ENCODE results near the gene DNAH10. TPM values are rescaled to one million over a fixed set of nuclear protein-coding genes. Genes with fewer than 3 reads are reported as not detected.

The DNAH10 gene
- total RNA-seq, 1 donor: 0.21 TPM

DNA sequence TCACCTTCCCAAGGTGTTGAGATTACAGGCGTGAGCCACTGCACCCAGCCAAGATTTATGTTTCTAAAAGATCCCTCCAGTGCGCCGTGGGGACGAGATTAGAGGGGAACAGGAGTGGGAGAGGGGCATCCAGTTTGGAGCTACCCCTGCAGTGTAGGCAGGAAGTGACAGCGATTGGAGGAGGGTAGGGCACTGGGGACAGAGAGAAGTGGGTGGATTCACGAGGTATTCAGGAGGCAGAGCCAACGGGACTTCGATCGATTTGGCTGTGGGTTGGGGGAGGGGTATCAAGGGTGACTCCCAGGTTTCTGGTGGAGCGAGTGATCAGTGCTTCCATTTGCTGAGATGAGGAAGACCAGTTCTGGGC is 128.4 kb downstream of the DNAH10 start:
- no peaks in the 10 kb centered on the region for H3K4me1 ChIP-seq (ENCODE audit: insufficient read depth, low read length)

DNA sequence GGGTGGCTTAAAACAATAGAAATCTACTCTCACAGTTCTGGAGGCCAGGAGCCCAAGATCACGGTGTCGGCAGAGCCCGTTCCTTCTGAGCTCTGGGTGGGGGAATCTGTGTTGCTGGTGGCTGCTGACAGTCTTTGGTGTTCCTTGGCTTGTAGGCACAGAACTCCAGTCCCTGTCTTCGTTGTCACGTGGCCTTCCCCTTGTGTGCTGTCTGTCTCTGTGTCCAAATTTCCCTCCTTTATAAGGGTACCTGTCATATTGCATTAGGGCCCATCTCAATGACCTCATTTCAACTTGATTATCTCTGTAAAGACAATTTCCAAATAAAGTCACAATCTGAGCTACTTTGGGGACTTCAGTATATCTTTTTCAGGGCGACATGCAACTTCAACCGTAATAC is 128.9 kb downstream of the DNAH10 start:
- H3K4me3 ChIP-seq (ENCODE audit: low read length): no peak overlapping the region
- no peaks in the 10 kb centered on the region for H3K9me3 ChIP-seq (ENCODE audit: low read depth, low read length)
- no peaks in the 10 kb centered on the region for H3K4me1 ChIP-seq (ENCODE audit: insufficient read depth, low read length)
- H3K27me3 ChIP-seq (ENCODE audit: insufficient read depth, low read length): no peaks in the 10 kb centered on the region

More for the DNA sequence above, 128.4 kb downstream of the DNAH10 start:
- H3K4me3 ChIP-seq (ENCODE audit: low read length): no peak overlapping the region
- H3K27me3 ChIP-seq (ENCODE audit: insufficient read depth, low read length): no peaks in the 10 kb centered on the region
- H3K9me3 ChIP-seq (ENCODE audit: low read depth, low read length): no peaks in the 10 kb centered on the region

DNA sequence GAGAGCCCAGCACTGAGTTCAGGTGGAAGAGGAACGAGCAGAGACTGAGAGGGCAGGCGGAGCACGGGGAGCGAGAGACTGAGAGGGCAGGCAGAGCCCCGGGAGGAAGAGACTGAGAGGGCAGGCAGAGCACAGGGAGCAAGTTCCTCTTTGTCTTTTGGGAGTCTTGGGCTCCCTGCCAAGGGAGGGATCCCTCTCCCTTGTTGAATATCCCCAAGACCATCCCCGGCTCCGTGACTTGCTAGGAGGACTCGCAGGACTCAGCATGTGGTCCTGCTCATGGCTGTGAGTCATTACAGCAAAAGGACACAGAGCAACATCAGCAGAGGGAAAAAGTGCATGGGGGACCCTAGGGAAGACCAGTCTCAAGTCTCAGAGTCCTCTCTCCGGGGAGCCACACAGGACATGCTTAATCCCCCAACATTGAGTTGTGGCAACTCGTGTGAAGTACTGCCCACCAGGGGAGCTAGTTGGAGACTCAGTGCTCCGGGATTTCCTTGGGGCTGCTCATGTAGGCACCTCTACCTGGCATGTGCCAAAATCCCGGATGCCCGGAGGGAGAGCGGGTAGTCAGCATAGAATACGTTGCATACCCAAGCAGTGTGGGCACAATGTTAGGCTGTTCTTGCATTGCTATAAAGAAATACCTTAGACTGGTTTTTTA is 129.5 kb downstream of the DNAH10 start:
- H3K4me1 ChIP-seq (ENCODE audit: insufficient read depth, low read length): no peaks in the 10 kb centered on the region
- H3K27me3 ChIP-seq (ENCODE audit: insufficient read depth, low read length): no peaks in the 10 kb centered on the region
- no peaks in the 10 kb centered on the region for H3K9me3 ChIP-seq (ENCODE audit: low read depth, low read length)
- H3K4me3 ChIP-seq (ENCODE audit: low read length): no peak overlapping the region

DNA sequence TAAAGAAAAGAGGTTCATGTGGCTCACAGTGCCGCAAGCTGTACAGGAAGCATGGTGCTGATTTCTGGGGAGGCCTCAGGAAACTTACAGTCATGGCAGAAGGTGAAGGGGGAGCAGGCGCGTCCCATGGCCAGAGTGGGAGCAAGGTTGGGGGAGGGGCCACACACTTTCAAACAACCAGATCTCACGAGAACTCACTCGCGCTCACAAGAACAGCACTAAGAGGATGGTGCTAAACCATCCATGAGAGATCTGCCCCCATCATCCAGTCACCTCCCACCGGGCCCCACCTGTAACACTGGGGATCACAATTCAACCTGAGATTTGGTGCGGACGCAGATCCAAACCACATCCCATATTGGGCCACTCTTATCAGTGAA is 130.1 kb downstream of the DNAH10 start:
- Histone ChIP-seq H3K4me3 (ENCODE audit: low read length) (no peak overlapping the region), H3K27me3 (ENCODE audit: insufficient read depth, low read length) (no peaks in the 10 kb centered on the region), H3K4me1 (ENCODE audit: insufficient read depth, low read length) (no peaks in the 10 kb centered on the region), H3K9me3 (ENCODE audit: low read depth, low read length) (no peaks in the 10 kb centered on the region)

DNA sequence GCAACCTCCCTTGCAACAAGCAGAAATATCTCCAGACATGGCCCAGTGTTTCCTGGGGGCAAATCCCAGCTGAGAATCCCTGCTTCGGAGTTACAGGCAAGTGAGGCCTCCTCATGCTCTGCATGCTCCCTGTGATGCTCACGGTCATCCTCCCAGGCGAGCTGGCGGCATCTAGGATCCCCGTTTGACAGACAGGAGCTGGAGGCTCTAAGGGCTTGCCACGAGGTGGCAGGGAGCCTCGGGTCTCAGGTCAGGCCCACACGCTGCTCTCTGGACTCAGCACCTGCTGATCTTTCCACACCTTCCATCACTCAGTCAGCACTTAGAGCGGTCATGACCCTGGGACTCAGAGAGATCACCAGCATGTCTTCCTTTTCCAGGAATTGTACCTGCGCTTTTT is 130.8 kb downstream of the DNAH10 start:
- no peaks in the 10 kb centered on the region for H3K27me3 ChIP-seq (ENCODE audit: insufficient read depth, low read length)
- no peaks in the 10 kb centered on the region for H3K9me3 ChIP-seq (ENCODE audit: low read depth, low read length)
- H3K4me3 ChIP-seq (ENCODE audit: low read length): no peak overlapping the region
- H3K4me1 ChIP-seq (ENCODE audit: insufficient read depth, low read length): no peaks in the 10 kb centered on the region

DNA sequence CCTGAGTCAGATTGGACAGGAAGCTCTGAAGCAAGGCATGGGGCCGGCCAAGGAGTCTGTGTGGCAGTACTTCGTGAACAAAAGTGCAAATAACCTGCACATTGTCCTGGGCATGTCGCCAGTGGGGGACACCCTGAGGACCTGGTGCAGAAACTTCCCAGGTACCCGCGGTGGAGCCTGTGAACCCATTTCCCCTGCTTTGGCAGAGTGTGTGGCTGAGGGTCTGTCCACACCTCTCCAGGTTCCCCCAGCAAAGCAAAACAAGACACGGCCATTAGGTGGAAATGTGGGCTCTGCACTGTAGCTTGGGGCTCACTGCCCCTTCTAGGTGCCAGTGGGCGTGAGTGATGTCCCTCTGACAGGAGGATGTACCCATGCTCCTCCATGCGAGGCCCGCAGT is 131.2 kb downstream of the DNAH10 start:
- no peak overlapping the region for H3K4me3 ChIP-seq (ENCODE audit: low read length)
- no peaks in the 10 kb centered on the region for H3K9me3 ChIP-seq (ENCODE audit: low read depth, low read length)
- H3K4me1 ChIP-seq (ENCODE audit: insufficient read depth, low read length): no peaks in the 10 kb centered on the region
- no peaks in the 10 kb centered on the region for H3K27me3 ChIP-seq (ENCODE audit: insufficient read depth, low read length)

DNA sequence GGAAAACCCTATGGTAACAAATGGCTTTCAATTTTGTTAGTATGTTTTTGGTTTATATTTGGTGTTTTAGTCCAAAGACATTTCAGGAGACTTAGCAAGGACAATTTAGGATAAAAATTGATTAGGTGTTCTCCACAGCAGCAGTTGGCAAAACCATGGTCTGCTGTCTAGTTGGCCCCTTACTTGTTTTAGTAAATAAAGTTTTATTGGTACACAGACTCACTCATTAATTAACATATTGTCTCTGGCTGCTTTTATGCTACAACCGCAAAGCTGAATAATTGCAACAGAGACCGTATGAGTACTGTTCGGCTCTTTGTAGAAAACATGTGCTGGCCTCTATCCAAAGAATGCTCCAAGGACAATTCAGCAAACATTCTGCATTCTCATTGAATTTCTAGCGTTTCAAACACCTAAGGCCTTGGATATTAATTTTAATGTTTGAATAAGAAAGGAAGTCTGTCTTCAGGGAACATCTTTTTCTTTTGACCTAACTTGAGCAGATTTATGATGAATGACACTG is 132.8 kb downstream of the DNAH10 start:
- H3K4me3 ChIP-seq (ENCODE audit: low read length): no peak overlapping the region
- H3K27me3 ChIP-seq (ENCODE audit: insufficient read depth, low read length): no peaks in the 10 kb centered on the region
- no peaks in the 10 kb centered on the region for H3K4me1 ChIP-seq (ENCODE audit: insufficient read depth, low read length)
- no peaks in the 10 kb centered on the region for H3K9me3 ChIP-seq (ENCODE audit: low read depth, low read length)

DNA sequence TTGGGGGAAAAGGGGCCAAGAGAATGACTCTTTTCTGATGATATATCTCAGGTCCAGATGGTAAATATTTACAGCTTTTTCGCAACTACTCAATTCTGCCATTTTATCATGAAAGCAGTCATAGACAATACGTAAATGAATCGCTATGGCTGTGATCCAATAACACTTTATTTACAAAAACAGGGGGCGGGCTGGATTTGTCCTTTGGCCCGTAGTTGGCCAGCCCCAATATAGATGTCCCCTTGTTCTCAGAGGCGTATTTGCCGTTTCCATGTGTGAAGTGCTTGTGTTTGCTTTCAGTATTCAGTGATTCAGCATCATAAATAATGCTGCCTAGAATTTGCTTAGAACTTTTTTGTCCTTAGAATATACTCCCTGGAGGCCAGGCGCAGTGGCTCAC is 133.3 kb downstream of the DNAH10 start:
- no peaks in the 10 kb centered on the region for H3K9me3 ChIP-seq (ENCODE audit: low read depth, low read length)
- H3K4me3 ChIP-seq (ENCODE audit: low read length): no peak overlapping the region
- no peaks in the 10 kb centered on the region for H3K27me3 ChIP-seq (ENCODE audit: insufficient read depth, low read length)
- H3K4me1 ChIP-seq (ENCODE audit: insufficient read depth, low read length): no peaks in the 10 kb centered on the region

DNA sequence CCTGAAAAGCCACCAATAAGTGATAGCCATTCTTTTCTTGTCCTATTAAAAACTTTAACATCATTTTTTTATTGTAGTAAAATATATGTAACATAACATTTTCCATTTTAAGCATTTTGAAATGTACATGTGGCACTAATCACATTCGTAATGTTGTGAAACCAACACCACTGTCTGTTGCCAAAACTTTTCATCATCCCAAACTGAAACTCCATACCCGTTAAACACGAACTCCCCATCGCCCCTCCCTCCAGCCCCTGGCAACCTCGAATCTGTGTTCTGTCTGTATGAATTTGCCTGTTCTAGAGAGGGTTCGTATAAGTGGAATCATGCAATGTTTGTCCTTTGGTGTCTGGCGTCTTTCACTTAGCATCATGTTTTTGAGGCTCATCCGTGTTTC is 134.7 kb downstream of the DNAH10 start:
- Histone ChIP-seq H3K4me1 (ENCODE audit: insufficient read depth, low read length) (no peaks in the 10 kb centered on the region), H3K27me3 (ENCODE audit: insufficient read depth, low read length) (no peaks in the 10 kb centered on the region), H3K4me3 (ENCODE audit: low read length) (no peak overlapping the region), H3K9me3 (ENCODE audit: low read depth, low read length) (no peaks in the 10 kb centered on the region)

DNA sequence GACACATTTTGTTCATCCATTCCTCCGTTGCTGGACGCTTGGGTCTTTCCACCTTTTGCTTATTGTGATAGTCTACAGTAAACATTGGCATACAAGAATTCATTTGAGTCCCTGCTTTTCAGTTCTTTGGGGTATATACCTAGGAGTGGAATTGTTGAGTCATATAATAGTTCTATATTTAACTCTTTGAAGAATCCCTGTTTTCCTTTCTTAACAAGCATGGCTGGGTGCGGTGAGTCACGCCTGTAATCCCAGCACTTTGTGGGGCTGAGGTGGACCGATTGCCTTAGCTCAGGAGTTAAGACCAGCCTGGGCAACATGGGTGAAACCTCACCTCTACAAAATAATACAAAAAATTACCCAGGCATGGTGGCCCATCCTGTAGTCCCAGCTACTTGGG is 135.1 kb downstream of the DNAH10 start:
- Histone ChIP-seq H3K27me3 (ENCODE audit: insufficient read depth, low read length) (no peaks in the 10 kb centered on the region), H3K4me1 (ENCODE audit: insufficient read depth, low read length) (no peaks in the 10 kb centered on the region), H3K4me3 (ENCODE audit: low read length) (no peak overlapping the region), H3K9me3 (ENCODE audit: low read depth, low read length) (no peaks in the 10 kb centered on the region)

DNA sequence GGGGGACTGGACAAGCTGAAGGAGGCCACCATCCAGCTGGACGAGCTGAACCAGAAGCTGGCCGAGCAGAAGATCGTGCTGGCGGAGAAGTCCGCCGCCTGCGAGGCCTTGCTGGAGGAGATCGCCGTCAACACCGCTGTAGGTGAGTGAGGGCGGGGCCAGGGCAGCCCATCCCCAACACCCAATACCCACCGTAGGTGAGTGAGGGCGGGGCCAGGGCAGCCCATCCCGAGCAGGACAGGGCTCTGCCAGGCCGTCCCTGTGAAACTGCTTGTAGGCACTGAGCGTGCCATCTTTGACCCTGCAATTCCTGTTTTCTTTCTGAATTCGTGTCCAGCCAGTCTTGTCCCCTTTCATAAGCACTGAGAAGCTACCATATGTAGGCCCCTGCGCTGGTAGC is 136.6 kb downstream of the DNAH10 start:
- Histone ChIP-seq H3K27me3 (ENCODE audit: insufficient read depth, low read length) (no peaks in the 10 kb centered on the region), H3K4me3 (ENCODE audit: low read length) (no peak overlapping the region), H3K4me1 (ENCODE audit: insufficient read depth, low read length) (no peaks in the 10 kb centered on the region), H3K9me3 (ENCODE audit: low read depth, low read length) (no peaks in the 10 kb centered on the region)

DNA sequence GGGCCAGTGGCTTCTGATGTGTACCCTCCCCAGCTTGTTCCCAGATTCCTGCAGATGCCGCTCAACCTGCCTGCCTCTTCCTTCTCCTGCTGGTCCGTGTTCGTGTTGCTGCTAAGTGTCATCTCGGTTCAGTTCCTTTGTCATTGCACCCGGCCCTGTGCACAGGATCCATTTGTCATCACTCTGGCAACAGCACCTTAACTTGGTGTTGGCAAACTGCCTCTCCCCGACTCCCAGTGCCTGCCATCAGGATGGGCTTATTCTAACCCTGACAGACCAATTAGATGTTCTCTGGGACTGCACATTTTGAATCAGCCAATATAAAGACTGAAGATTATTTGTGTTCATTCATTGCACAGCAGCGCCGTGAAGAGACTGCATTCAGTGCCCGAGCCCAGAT is 137.3 kb downstream of the DNAH10 start:
- Histone ChIP-seq H3K9me3 (ENCODE audit: low read depth, low read length) (no peaks in the 10 kb centered on the region), H3K27me3 (ENCODE audit: insufficient read depth, low read length) (no peaks in the 10 kb centered on the region), H3K4me3 (ENCODE audit: low read length) (no peak overlapping the region), H3K4me1 (ENCODE audit: insufficient read depth, low read length) (no peaks in the 10 kb centered on the region)

DNA sequence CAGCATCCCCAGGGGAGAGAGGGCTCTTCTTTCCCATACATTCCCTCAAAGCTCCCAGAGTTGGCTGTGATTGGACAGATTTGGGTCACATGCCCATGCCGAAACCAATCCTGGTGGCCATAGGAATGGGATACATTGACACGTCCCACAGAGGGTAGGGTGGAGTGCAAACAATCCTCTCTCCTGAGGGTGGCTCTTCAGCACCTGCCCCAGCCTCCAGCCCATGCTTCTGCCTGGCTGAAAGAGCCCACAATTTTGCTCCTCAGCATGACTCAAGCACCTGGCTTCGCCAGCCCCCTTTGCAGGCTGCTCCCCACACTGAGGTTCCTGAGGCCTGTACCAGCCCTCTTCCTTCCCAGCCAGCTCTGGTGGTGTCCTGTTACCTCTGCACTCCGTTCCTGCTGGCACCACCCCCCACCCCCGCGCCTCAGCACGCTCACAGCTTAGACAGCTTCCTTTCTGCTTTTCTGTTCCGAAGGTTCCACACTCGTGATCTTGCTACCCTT is 138.8 kb downstream of the DNAH10 start:
- no peaks in the 10 kb centered on the region for H3K4me1 ChIP-seq (ENCODE audit: insufficient read depth, low read length)
- H3K9me3 ChIP-seq (ENCODE audit: low read depth, low read length): no peaks in the 10 kb centered on the region
- H3K27me3 ChIP-seq (ENCODE audit: insufficient read depth, low read length): no peaks in the 10 kb centered on the region
- no peak overlapping the region for H3K4me3 ChIP-seq (ENCODE audit: low read length)

DNA sequence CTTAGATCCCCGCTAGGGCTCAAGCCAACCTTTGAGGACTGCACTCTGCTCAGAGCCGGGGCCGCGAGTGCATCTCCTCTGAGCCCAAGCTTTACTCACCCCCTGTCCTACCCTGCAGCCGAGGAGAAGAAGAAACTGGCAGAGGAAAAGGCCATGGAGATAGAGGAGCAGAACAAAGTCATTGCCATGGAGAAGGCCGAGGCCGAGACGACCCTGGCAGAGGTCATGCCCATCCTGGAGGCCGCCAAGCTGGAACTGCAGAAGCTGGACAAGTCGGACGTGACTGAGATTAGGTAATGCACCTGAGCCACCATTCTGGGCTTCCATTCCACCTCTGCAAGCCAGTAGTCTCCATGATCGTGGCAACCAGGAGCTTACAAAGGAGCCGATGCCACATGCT is 140.7 kb downstream of the DNAH10 start:
- Histone ChIP-seq H3K4me1 (ENCODE audit: insufficient read depth, low read length) (no peaks in the 10 kb centered on the region), H3K4me3 (ENCODE audit: low read length) (no peak overlapping the region), H3K9me3 (ENCODE audit: low read depth, low read length) (no peaks in the 10 kb centered on the region), H3K27me3 (ENCODE audit: insufficient read depth, low read length) (no peaks in the 10 kb centered on the region)

DNA sequence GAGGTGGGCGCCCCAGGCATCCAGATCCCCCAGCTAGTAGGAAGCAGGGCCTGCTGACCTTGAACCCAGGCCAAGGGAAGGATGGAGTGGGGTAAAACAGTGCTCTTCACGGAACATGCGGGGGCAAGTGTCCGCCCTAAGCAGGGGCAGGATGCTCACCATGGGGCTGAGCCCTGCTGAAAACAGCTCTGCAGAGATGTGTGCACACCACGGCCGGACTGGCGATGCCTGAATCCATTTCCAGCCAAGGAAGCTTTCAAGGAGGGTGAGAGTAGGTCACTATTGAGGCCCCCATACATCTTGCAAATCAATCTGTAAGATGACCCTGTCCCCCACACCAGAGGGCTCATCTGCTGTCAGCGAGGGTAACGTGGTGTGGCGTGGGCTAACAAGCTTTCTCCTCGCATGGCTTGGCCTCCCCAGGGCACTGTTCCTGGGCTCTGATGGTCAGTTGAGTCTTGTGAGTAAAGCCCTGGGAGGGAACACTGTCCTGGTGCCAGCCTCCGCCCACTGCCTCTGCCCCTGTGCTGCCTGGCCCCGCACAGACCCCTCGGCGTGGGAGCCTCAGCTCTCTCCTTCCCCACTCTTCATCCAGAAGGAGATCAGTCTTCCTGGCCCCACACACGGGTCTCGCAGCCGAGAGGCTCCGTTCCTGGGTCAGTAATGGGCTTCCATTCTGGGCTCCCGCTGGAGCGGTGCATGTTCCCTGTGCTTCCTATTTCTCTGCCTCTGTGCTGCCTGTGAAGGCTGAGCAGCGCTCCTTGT is 141.4 kb downstream of the DNAH10 start:
- Histone ChIP-seq H3K27me3 (ENCODE audit: insufficient read depth, low read length) (no peaks in the 10 kb centered on the region), H3K4me1 (ENCODE audit: insufficient read depth, low read length) (no peaks in the 10 kb centered on the region), H3K4me3 (ENCODE audit: low read length) (no peak overlapping the region), H3K9me3 (ENCODE audit: low read depth, low read length) (no peaks in the 10 kb centered on the region)
